Activated CD8-positive, alpha-beta memory T cell treated with anti-CD3 and anti-CD28 coated beads for 1 hour (primary cell): Measurements from ENCODE around the gene TTLL11.
"Not testable (repeated sequence)": the region's sequence is repeated elsewhere in the genome, so short reads cannot be mapped to it uniquely, and the experiment has no call there.

ENCODE experiments used
- DNase-seq, 2 donors: peaks; one replicate each; pipeline ENCODE4 v3.0.0-alpha.2; 2020; ENCODE audit warnings: low read depth in 1 of 2; ENCODE audit errors: extremely low read depth in 1 of 2

TTLL11 gene

DNA sequence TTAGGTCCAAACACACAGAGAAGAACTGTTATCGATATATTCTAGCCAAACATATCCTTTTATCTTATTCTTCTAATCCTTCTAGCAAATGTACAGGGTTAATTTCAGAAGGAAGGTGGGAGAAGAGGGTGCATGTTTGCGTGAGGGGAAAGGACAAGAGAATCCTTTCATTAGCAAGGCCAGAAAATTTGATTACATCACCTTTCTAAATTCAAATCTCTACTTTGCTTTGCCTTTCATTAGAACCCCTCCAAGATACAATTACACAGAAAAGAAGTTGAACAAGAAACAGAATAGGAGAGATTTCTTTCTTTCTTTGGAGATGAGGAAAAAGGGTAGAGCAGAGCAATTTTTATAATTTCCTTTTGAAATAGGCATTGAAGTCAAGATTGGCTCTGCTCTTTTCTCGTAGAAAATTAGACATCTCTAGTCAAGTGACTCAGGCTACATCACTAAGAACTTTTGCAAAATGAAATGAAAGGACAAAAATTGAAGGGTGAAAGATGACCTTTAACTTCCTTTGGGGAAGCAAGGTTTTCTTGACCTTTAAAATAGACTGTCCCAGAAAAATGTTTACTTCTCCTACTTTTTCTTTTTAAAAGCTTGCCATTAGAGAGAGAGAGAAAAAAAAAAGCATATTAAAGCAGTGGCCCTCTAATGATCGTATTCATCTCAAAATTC lies 81.2 kb downstream of the TTLL11 start:
- no peak for DNase-seq

DNA sequence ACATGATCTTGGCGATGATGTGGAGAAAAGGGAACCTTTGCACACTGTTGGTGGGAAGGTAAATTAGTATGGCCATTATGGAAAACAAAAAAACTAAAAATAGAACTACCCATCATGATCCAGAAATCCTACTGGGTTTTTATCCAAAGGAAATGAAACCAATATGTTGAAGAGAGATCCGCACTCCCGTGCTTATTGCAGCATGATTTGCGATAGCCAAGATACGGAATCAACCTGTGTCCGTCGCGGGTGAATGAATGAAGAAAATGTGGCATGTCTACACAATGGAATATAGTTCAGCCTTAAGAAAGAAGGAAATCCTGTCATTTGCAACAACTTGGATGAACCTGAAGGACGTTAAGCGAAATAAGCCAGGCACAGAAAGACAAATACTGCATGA lies 84.5 kb downstream of the TTLL11 start:
- DNase-seq, result no peak

DNA sequence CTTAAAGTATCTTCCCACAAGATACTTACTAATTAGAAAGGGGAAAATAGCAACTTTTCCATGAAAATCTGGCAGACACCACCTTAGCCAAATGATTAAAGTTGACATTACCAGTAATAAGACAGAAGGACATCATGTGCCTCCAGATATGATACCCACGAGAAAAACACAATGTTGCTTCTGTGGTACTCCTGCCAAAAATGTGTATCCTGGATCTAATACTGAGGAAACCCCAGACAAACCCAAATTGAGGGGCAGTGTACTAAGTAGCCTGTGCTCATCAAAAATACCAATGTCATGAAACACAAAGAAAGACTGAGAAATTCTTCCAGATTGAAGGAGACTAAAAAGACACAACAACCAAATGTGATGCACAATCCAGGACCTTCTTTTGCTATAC lies 85.3 kb downstream of the TTLL11 start:
- DNase-seq, result no peak

DNA sequence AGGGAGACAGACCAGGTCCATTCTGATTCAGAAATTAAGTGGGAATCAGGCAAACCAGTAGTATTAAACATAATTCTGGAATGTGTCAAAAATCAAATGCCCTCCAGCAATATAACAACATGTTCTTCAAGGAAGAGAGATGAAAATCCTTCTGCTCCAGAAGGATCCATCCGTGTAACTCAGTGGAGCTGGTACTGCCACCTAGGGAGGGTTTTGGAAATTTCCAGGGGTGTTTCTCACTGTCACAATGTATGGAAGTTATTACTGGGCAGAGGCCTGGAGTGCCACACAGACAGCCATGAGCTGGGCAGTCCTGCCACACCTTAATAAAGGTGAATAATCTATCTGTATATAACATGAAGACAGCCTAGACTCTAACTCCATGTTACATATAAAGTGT lies 87.5 kb downstream of the TTLL11 start:
- no peak for DNase-seq

DNA sequence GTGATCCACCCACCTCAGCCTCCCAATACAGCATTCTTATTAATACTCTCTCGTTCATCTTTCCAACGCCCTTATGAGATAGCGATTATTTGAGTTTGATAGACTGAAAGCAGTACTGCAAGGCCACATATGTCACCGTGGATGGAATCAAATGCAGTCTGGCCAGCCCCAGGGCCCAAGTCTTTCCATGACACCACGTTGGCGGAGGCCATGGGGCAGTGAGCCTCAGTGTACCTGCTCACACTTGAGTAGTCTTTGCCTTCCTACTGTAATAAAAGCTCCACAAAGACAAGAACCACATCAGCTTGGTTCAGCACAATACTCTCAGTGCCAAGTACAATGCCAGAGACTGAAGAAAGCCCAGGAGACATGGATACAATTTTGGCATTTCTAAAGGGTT lies 88.5 kb downstream of the TTLL11 start:
- DNase-seq, result no peak

DNA sequence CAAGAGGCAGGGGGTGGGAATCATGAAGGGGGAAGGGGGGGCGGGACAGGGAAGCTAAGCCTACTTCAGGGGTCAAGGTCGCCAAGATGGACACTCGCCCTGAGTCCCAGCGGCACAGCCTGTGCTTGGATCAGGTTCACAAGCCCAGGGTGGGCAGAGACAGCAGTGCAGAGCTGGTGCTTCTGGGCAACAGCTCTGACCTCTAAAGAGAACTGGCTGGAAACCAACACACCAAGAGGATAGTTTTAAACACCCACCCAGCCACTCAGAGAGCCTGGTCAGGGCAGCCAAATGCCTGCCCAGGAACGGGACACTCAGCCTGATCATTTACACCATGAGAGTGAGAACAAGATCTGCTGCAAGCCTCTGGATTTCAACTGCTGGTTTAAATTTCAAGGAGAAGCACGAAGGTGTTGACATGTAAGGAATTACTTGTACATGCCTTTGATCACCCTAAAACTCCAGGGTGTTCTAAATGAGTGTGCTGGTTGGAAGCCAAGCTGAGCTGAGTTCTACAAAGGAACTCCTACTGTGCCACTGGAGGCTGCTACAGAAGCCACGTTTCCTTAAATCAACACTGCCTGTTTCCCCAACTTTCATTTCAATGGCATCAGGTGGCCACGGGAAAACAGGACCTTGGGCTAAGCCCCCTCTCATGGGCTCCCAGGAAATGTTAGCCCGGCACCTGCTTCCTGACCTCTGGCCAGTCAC lies 91.5 kb downstream of the TTLL11 start:
- no peak for DNase-seq

DNA sequence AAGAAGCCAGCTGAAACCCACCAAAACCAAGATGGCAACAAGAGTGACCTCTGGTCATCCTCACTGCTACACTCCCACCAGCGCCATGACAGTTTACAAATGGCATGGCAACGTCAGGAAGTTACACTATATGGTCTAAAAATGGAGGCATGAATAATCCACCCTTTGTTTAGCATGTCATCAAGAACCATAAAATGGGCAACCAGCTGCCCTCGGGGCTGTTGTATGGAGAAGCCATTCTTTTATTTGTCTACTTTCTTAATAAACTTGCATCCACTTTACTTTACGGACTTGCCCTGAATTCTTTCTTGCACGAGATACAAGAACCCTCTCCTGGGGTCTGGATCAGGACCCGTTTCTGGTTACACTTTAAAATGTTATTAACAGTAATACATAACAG lies 92.6 kb downstream of the TTLL11 start:
- not testable (repeated sequence) for DNase-seq

DNA sequence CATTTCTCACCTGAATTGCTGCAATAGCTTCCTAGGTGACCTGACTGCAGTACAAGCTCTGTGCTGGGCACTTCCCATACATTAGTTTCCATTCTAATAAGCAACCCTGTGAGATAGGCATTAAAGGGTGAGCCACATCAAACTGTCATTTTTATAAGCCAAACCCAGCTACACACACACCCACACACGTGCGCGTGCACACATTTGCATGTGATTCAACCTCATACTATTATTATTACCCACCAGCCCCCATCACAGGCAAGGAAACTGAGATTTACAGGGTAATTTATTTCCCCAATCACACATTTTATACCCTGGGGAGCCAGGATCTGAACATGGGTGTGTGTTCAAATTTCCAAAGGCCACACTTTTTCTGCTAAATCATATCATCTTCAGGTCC lies 93.6 kb downstream of the TTLL11 start:
- no peak for DNase-seq

DNA sequence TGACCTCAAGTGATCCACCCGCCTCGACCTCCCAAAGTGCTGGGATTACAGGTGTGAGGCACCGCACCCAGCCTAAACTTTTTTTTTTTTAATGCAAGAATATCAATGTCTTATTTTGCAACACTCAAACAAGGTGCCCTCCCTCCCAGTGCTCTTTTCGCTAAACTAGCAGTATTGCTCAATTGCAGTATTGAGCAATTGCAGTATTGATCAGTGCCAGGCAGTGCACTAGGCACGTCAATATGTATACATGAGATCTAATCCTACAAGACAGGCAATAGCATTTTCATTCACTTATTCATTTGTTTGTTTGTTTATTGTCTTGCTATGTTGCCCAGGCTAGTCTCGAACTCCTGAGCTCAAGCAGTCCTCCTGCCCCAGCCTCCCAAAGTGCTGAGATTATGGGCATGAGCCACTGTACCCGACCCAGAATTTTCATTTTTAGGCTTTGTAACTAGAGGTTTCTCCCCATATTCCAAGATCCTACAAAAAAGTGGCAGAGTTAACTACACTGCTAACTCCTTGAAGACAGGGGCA lies 94.5 kb downstream of the TTLL11 start:
- DNase-seq, result no peak

DNA sequence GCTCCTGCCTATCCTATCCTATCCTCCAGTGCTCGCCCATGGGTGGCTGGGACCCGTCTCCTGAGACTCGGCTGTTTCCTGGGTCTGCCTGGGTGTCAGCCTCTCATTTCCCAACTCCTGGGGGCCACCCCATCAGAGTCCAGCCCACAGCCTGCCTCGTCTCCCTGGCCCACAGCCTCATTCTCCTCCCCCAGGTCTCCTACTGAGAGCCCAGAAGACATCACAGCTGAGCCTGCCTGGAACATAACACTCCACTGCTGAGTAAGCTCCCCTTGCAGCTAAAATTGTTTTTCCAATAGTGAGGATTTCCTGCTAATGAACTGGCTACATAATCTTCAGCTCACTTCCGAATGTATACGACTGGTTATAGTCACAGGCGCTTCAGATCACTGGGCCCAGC lies 95.3 kb downstream of the TTLL11 start:
- DNase-seq, result no peak

DNA sequence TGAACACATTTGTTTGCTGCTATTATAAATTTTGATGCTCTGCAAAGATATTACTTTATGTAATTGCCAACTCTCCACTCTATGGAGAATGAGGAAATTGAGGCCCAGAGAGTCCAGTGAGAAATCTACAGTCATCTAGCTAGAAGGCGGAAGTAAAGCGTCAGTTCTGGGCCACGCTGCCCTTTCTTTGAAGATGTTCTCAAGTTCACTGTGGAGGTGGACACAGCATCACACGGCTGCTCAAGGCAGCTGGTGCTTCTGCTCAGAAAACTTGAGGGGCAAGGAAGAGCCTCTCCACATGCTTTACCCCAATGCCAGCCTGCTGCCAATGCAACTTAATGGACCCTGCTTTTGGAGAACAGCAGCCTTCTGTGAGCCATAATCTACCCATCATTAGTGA lies 96.3 kb downstream of the TTLL11 start:
- no peak for DNase-seq

DNA sequence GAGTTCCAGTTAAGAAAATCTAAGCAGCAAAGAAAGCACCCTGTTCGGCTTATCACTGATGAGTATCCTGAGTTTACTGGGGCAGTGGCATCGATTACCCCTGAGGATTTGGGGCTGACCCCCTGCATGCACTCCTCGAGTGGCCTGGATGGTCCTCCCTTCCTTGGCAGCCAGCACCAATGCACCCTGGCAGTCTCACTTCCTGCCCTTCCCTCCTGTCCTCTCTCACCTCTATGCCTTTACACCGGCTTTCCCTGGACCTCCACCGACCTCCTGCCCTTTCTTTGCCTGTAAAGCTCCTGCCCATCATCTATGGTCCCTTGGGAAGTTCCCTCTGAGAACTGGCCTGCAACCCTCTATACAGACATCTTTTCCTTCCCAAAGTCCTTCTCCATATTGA lies 97.1 kb downstream of the TTLL11 start:
- DNase-seq, result no peak

DNA sequence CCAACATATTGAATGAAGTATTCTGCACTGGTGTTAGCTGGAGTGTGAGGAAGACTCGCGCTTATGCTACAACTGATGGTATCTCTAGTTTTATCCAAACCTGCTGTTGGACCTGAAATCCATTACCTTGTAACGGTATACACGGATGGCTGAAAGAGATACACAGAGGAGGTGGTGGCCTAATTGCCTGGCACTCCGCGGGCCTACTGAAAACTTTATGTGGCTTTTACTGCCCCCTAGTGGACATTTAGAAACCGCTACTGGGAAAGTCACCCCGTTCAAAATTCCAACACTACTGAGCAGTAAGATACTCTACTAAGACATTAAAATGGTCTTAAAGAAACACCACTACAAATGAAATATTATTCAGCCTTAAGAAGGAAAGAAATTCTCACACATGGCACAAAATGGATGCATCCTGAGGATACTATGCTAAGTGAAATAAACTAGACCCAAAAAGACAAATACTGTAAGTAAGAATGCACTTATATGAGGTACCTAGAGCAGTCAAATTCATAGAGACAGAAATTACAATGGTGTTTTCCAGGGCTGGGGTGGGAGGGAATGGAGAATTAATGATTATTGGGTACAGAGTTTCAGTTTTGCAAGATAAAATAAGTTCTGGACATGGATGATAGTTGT lies 100.4 kb downstream of the TTLL11 start:
- DNase-seq, result no peak

DNA sequence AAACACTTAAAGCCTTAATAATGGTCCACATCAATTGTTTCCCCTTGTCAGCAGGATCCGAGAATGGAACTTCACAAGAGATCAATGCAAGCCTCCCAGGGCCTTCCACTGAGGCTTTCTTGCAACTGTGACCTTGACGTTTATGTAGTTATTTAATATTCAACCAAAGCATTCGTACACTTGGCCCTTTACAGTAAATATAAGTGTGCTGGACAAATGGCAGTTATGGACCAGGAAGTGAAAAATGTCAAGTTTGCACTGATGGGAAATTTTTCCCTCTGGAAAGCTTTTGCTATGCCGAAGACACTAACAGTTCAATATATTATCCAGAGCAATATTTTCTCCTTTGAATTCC lies 101.8 kb downstream of the TTLL11 start:
- no peak for DNase-seq

DNA sequence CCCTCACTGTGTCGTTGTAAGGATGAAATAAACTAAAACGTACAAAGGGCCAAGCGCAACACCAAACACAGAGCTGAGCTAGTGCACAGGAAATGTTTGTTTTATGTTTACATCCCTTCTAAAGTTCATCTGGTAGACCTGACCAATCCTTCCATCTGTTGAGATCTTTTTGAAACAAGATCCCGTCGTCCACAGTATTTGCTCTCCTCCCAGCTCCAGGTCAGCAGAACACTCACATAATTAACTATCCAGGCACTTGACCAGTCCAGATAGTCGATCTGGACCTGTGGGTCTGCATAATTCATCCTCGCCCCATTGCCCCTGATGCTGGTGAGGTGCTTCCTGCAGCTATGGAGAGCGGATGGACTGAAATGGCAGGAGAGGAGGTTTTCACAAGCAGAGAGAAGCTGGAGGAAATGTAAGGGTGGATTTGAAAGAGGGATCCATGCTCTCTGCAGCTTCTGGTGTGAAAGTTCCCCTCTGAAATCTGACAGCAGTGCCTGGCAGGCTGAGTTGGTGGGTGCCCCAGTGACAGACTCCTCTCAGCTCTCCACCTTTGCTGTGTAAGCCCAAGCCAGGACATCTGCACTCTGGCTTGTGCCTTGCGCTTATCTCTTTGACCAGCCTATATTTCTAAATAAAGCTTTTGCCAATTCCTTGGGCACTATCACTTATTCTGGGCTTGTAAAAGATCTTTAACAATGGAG lies 102.4 kb downstream of the TTLL11 start:
- no peak for DNase-seq

DNA sequence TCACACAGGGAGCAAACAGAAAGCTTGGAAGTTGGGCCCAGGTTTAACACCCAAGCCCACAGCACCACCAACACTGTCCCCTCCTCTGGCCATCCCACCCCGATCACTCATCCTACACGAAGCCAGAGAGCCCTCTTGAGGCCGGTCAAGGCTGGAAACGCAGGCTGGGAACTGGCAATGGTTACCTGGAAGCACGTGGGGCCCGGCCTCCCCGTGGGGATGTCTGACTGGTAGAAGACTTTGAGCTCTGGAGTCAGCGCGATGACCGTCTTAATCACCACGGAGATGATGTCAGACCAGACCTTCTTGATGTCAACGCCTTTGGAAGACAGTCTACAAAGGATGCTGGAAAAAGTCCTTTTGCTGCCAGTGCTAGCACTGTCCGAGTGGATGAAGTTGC lies 104.1 kb downstream of the TTLL11 start:
- DNase-seq, result no peak

DNA sequence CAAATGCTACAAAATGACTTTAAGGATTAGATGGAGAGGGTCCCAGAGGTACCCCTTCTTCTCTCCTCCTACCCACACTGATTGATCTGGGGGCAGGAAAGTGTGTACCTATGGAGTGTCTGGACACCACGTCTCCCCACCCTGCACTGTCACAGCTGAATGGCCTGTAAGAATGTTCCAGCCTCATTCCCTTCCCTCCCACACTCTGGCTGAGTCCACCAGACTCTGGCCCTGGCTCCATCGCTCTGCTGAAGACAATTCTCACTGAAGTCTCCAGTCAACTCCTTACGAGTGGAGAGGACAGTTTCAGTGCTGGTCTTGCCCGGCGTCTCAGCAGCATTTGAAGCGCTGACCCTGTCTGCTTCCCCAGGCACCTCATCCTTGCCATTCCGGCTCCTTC lies 105.8 kb downstream of the TTLL11 start:
- DNase-seq, result no peak

DNA sequence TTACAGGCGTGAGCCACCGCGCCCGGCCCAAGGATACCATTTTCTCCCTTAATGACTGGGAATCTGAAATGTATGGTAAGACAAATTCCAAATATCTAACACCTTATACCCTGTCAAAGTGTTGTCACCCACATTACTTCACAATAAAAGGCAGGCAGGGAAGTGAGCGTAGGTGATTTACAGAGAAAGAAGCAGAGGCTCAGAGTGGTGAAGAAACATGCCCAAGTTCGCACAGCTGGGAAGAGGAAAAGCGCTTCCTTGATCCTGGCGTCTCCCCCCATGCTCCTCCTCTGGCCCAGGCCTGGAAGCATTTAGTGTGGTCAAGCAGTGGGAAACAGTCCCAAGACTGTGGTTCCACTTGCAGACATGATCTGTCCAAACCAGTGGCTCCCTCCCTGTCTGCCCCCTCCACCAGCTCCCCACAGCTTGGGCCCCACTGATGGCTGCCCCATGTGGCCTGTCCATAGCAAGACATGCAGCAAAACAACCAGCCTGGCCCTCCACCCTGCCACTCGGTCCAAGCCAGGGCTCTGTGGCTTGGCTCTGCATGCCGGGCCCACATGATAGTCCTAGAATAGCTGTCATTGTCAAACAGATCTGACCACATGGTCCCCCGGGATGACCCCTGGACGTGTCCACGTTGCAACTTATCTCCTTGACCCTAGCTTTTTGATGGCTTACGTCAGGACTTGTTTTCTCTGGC lies 107.2 kb downstream of the TTLL11 start:
- no peak for DNase-seq

DNA sequence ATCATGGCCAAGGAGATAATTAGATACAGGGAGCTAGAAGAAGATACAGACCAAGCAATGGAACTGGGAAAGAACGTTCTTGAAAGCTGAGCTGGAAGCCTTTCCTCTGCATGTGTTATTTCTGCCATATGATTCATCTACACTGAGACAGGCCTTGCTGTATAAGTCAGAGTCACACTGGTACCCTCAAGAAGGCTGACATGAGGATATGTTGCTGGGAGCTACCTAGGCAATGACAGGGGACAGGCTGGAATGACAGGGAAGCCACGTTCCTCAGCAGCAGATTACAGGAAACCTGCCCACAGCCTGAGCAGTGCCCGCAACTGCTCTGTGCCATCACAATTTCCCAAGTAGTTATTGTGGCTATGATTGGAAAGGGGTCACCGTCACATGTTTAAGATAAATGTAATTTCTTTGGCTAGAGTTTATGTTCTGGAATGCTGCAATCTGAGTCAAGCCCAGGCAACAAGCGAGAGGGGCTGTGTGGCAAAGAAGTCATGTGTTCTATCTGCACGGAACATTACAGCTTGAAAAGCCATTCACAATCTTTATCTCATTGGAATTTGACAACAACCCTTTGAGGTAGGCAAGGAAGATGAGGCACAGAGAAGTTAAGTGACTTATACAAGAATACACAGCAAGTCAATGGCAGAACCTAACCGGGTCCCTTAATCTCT lies 108.2 kb downstream of the TTLL11 start:
- DNase-seq, result no peak

DNA sequence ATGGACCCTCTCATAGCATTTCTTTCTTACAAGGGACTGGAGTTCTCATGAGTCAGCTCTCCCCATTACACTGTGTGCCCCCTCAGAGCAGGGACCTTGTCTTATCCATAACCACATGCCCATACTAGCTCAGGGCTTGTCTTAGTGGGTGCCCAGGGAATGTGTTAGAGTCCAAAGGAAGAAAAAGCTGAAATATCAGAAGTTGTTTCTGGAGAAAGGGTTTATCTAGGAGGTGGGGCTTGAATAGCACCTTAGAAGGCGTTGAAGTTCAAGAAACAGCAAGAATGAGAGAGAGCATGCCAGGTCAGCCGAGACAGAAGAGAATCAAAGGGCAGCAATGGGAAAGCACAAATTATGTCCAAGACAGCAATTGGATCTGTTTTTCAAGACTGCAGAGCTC lies 109.4 kb downstream of the TTLL11 start:
- no peak for DNase-seq
